CD14-positive monocyte (primary cell): ENCODE data around the gene RFPL1. TPM values are rescaled to one million over a fixed set of nuclear protein-coding genes. Genes with fewer than 3 reads are reported as not detected.

Experiments
- DNase-seq, 3 donors: peaks; one replicate each; pipeline ENCODE4 v3.0.0-alpha.2; 2011 to 2022
- H2AFZ ChIP-seq: 2 replicates; pipeline ENCODE4 v1.6.0; 2012; ENCODE audit warnings: mild to moderate bottlenecking, low read depth, low read length, inconsistent platforms; ENCODE audit not compliant: insufficient read depth, poor library complexity, severe bottlenecking
- H3K27ac ChIP-seq, 2 donors: 1 replicate in 1 of 2; 2 replicates in 1 of 2; pipeline ENCODE4 v1.5.1; 2012 to 2013; ENCODE audit warnings: low read length in 2 of 2, control low read depth in 1 of 2, inconsistent platforms in 1 of 2, low read depth in 1 of 2, mild to moderate bottlenecking in 1 of 2
- H3K27me3 ChIP-seq, 2 donors: one replicate each; pipeline versions ENCODE4 v1.6.0 to v1.6.1; 2011 to 2013; ENCODE audit warnings: low read length in 2 of 2; ENCODE audit not compliant: control insufficient read depth in 2 of 2, insufficient read depth in 2 of 2
- H3K36me3 ChIP-seq, 2 donors: replicated peaks in 1 of 2; 1 replicate in 1 of 2; 2 replicates in 1 of 2; pipeline versions ENCODE4 v1.5.1 to v1.6.1; 2012 to 2013; ENCODE audit warnings: low read length in 2 of 2, control low read depth in 1 of 2, inconsistent platforms in 1 of 2, mild to moderate bottlenecking in 1 of 2; ENCODE audit not compliant: insufficient read depth in 2 of 2, control insufficient read depth in 1 of 2
- H3K4me1 ChIP-seq, 2 donors: 1 replicate in 1 of 2; 2 replicates in 1 of 2; pipeline versions ENCODE4 v1.5.1 to v1.6.1; 2012 to 2013; ENCODE audit warnings: low read length in 2 of 2, control low read depth in 1 of 2, inconsistent platforms in 1 of 2, mild to moderate bottlenecking in 1 of 2, moderate library complexity in 1 of 2; ENCODE audit not compliant: insufficient read depth in 2 of 2, control insufficient read depth in 1 of 2
- H3K4me2 ChIP-seq: replicated peaks from 2 replicates; pipeline ENCODE3; 2012; ENCODE audit warnings: low read length, moderate library complexity, mild to moderate bottlenecking; ENCODE audit not compliant: poor library complexity, severe bottlenecking; ENCODE audit errors: extremely low read depth
- H3K4me3 ChIP-seq, 3 experiments: fragments of 200-600 bp in 1 of 3; sonication (generic) in 1 of 3; replicated peaks in 1 of 3; 1 replicate in 2 of 3; 2 replicates in 1 of 3; pipeline ENCODE4 v1.5.1; 2011 to 2013; ENCODE audit warnings: low read length in 3 of 3, mild to moderate bottlenecking in 3 of 3, control low read depth in 2 of 3, low read depth in 2 of 3, inconsistent platforms in 1 of 3, moderate library complexity in 1 of 3
- H3K79me2 ChIP-seq: 2 replicates; pipeline ENCODE4 v1.6.0; 2012; ENCODE audit warnings: mild to moderate bottlenecking, control low read depth, inconsistent platforms, low read length, moderate library complexity; ENCODE audit not compliant: insufficient read depth
- H3K9ac ChIP-seq: 2 replicates; pipeline ENCODE4 v1.6.0; 2017; ENCODE audit warnings: low read length, mild to moderate bottlenecking; ENCODE audit not compliant: insufficient read depth, poor library complexity, severe bottlenecking
- H3K9me3 ChIP-seq, 2 donors: replicated peaks in 1 of 2; 1 replicate in 1 of 2; 2 replicates in 1 of 2; pipeline versions ENCODE4 v1.5.1 to v1.6.1; 2012 to 2013; ENCODE audit warnings: low read length in 2 of 2, control low read depth in 1 of 2; ENCODE audit not compliant: control insufficient read depth in 1 of 2, insufficient read depth in 1 of 2
- H4K20me1 ChIP-seq: 2 replicates; pipeline ENCODE4 v1.6.0; 2012; ENCODE audit warnings: mild to moderate bottlenecking, low read length, control low read depth, moderate library complexity; ENCODE audit not compliant: insufficient read depth
- H3K27ac Mint-ChIP-seq, 7 donors: one replicate each; pipeline ENCODE4 v1.8.0; 2020; ENCODE audit warnings: mild to moderate bottlenecking in 7 of 7, mixed read lengths in 7 of 7, moderate library complexity in 6 of 7, inconsistent platforms in 2 of 7
- H3K27me3 Mint-ChIP-seq, 3 donors: one replicate each; pipeline ENCODE4 v1.8.0; 2021 to 2022; ENCODE audit warnings: low read depth in 3 of 3, mild to moderate bottlenecking in 3 of 3, mixed read lengths in 3 of 3, moderate library complexity in 3 of 3, inconsistent platforms in 1 of 3
- H3K36me3 Mint-ChIP-seq, 2 donors: one replicate each; pipeline ENCODE4 v1.8.0; 2020; ENCODE audit warnings: mixed read lengths in 2 of 2, inconsistent platforms in 1 of 2, mild to moderate bottlenecking in 1 of 2
- H3K4me1 Mint-ChIP-seq: one replicate; pipeline ENCODE4 v1.8.0; 2020; ENCODE audit warnings: mild to moderate bottlenecking, mixed read lengths
- H3K4me3 Mint-ChIP-seq, 2 donors: one replicate each; pipeline ENCODE4 v1.8.0; 2020; ENCODE audit warnings: mild to moderate bottlenecking in 2 of 2, mixed read lengths in 2 of 2, moderate library complexity in 1 of 2
- H3K9me3 Mint-ChIP-seq, 7 donors: one replicate each; pipeline ENCODE4 v1.8.0; 2020 to 2022; ENCODE audit warnings: mixed read lengths in 7 of 7, mild to moderate bottlenecking in 6 of 7, moderate library complexity in 6 of 7, inconsistent platforms in 2 of 7
- CTCF ChIP-seq: fragments of 200-600 bp; IDR thresholded peaks from one replicate; pipeline ENCODE4 v1.8.0; 2022; ENCODE audit warnings: antibody characterized with exemption, mild to moderate bottlenecking
- WGBS: methylation state at CpG from one replicate; pipeline ENCODE4 v1.1.5; 2013; ENCODE audit warnings: missing lambda C conversion rate; ENCODE audit not compliant: insufficient coverage; 5-methylcytosine and 5-hydroxymethylcytosine counted together
- intact Hi-C, 2 donors: fragments of 100-400 bp; cut with micrococcal nuclease; formaldehyde crosslinking; loops; one replicate each; pipeline versions ENCODE4 v1.15.0 to v1.15.1; 2023
- polyA plus RNA-seq, 3 donors: library from polyadenylated mRNA; depleted of rRNA in 1 of 3; unstranded in 2 of 3; stranded (reverse) in 1 of 3; fragments of 300-500 nt in 2 of 3; fragments of >200 nt in 1 of 3; fragmentation: Illumina TruSeq in 2 of 3; gene quantifications; 1 replicate in 2 of 3; 2 replicates in 1 of 3; pipeline ENCODE4 v1.2.3, GENCODE V29; 2012 to 2021

Gene RFPL1
- polyA plus RNA-seq, 3 donors: 0.20 TPM; not detected in 2

GRCh38 chr22:29434288-29434687, 4.1 kb upstream of the RFPL1 start:
- Histone ChIP-seq H3K4me3 (no peak overlapping the region), H3K4me1 (no peaks in the 10 kb centered on the region), H3K36me3 (no peaks in the 10 kb centered on the region), H3K9ac (no peak overlapping the region), H3K9me3 (no peaks in the 10 kb centered on the region), H4K20me1 (no peaks in the 10 kb centered on the region), H3K27me3 (peaks cover 0 to 5% of the 10 kb centered on the region in 2 donors), H3K4me2 (no peak overlapping the region), H3K79me2 (no peaks in the 10 kb centered on the region), H3K27ac (no peak overlapping the region), H2AFZ (no peak overlapping the region)
- WGBS: 100% methylated on average over 4 of the region's 7 CpGs
- no peaks in the 10 kb centered on the region for H3K9me3 Mint-ChIP-seq
- H3K27ac Mint-ChIP-seq: no peak overlapping the region
- H3K27me3 Mint-ChIP-seq: peaks cover 2 to 25% (median 5%) of the 10 kb centered on the region in 3 donors
- H3K36me3 Mint-ChIP-seq: no peaks in the 10 kb centered on the region
- no peak overlapping the region for H3K4me3 Mint-ChIP-seq
- no peak for TF ChIP-seq CTCF
- no peaks in the 10 kb centered on the region for H3K4me1 Mint-ChIP-seq
- DNase-seq: no peak
- intact Hi-C loops: no loop called here

GRCh38 chr22:29435236-29436136, 2.9 kb upstream of the RFPL1 start:
- no peak for TF ChIP-seq CTCF
- peaks cover 2 to 20% (median 5%) of the 10 kb centered on the region in 3 donors for H3K27me3 Mint-ChIP-seq
- no peaks in the 10 kb centered on the region for H3K9me3 Mint-ChIP-seq
- Histone ChIP-seq H4K20me1 (no peaks in the 10 kb centered on the region), H3K9ac (no peak overlapping the region), H3K4me2 (no peak overlapping the region), H3K79me2 (no peaks in the 10 kb centered on the region), H3K36me3 (no peaks in the 10 kb centered on the region), H3K27me3 (peaks cover 0 to 2% of the 10 kb centered on the region in 2 donors), H3K9me3 (no peaks in the 10 kb centered on the region), H3K4me1 (no peaks in the 10 kb centered on the region), H2AFZ (no peak overlapping the region), H3K27ac (no peak overlapping the region), H3K4me3 (no peak overlapping the region)
- no peak for DNase-seq
- no peak overlapping the region for H3K27ac Mint-ChIP-seq
- WGBS: 100% methylated on average over 1 of the region's 5 CpGs
- H3K4me3 Mint-ChIP-seq: no peak overlapping the region
- no peaks in the 10 kb centered on the region for H3K36me3 Mint-ChIP-seq
- intact Hi-C loops: no loop called here
- H3K4me1 Mint-ChIP-seq: no peaks in the 10 kb centered on the region
